IMR-90 (cell line): ENCODE results near the gene WAS. TPM values are rescaled to one million over a fixed set of nuclear protein-coding genes. Genes with fewer than 3 reads are reported as not detected.

Experiments used
- ATAC-seq: fragments of 200-7000 bp; cut with Tn5 transposase; 2 replicates; pipeline ENCODE4 v1.9.1; 2020; ENCODE audit warnings: low read depth, mild to moderate bottlenecking, moderate library complexity
- BruUV-seq: library from RNA; stranded (reverse); fragments of 400-500 nt; replicated peaks from 2 replicates; lab custom pipeline; 2021; lab: Mats Ljungman, UMichigan
- CTCF ChIA-PET: fragments of 300-600 bp; formaldehyde crosslinking; extraction: SDS; loops from one replicate; lab custom pipeline; 2021; ENCODE audit warnings: antibody characterized with exemption; lab: Yijun Ruan, JAX
- POLR2A ChIA-PET: fragments of 300-600 bp; sonication (Branson Sonifier 250); formaldehyde crosslinking; loops from one replicate; lab custom pipeline; 2022; ENCODE audit warnings: antibody characterized with exemption; ENCODE audit not compliant: unreplicated experiment; lab: Charles Lee
- DNase-seq: peaks from one replicate; pipeline ENCODE4 v3.0.0; 2013
- H2AFZ ChIP-seq: replicated peaks from 2 replicates; pipeline ENCODE3; 2013; ENCODE audit warnings: low read length, mild to moderate bottlenecking; ENCODE audit not compliant: poor library complexity
- H2AK5ac ChIP-seq: 2 replicates; pipeline ENCODE4 v1.6.1; 2013; ENCODE audit warnings: low read depth, low read length, inconsistent platforms
- H2AK9ac ChIP-seq: replicated peaks from 2 replicates; pipeline ENCODE3; 2013; ENCODE audit warnings: mild to moderate bottlenecking, low read depth, low read length, moderate library complexity; ENCODE audit not compliant: poor library complexity
- H2BK120ac ChIP-seq: 2 replicates; pipeline ENCODE4 v1.6.1; 2013; ENCODE audit warnings: low read depth, low read length, inconsistent platforms
- H2BK15ac ChIP-seq: 3 replicates; pipeline ENCODE4 v1.6.1; 2013; ENCODE audit warnings: low read depth, low read length, inconsistent platforms
- H2BK20ac ChIP-seq: 2 replicates; pipeline ENCODE4 v1.6.1; 2013; ENCODE audit warnings: low read depth, mild to moderate bottlenecking, inconsistent platforms, low read length, moderate library complexity
- H2BK5ac ChIP-seq: 2 replicates; pipeline ENCODE4 v1.6.1; 2013; ENCODE audit warnings: mild to moderate bottlenecking, low read depth, low read length, inconsistent platforms; ENCODE audit not compliant: poor library complexity, severe bottlenecking
- H3K14ac ChIP-seq: replicated peaks from 2 replicates; pipeline ENCODE4 v1.6.1; 2013; ENCODE audit warnings: low read depth, low read length, inconsistent platforms
- H3K18ac ChIP-seq: 2 replicates; pipeline ENCODE4 v1.6.1; 2013; ENCODE audit warnings: low read depth, low read length, control low read depth
- H3K23ac ChIP-seq: 2 replicates; pipeline ENCODE4 v1.6.1; 2013; ENCODE audit warnings: low read depth, low read length, inconsistent platforms
- H3K27ac ChIP-seq: 2 replicates; pipeline ENCODE4 v1.5.1; 2013; ENCODE audit warnings: mild to moderate bottlenecking, control low read depth, low read length; ENCODE audit not compliant: insufficient read depth
- H3K27me3 ChIP-seq: 2 replicates; pipeline ENCODE4 v1.6.1; 2013; ENCODE audit warnings: low read length; ENCODE audit not compliant: control insufficient read depth, insufficient read depth
- H3K36me3 ChIP-seq: 2 replicates; pipeline ENCODE4 v1.6.1; 2013; ENCODE audit warnings: low read length, mixed read lengths; ENCODE audit not compliant: control insufficient read depth, insufficient read depth
- H3K4ac ChIP-seq: 2 replicates; pipeline ENCODE4 v1.6.1; 2013; ENCODE audit warnings: low read depth, low read length, inconsistent platforms
- H3K4me1 ChIP-seq: 2 replicates; pipeline ENCODE4 v1.6.1; 2013; ENCODE audit warnings: low read length, mixed read lengths; ENCODE audit not compliant: control insufficient read depth, insufficient read depth
- H3K4me2 ChIP-seq: 2 replicates; pipeline ENCODE4 v1.6.1; 2013; ENCODE audit warnings: low read depth, mild to moderate bottlenecking, control low read depth, low read length, moderate library complexity
- H3K4me3 ChIP-seq: 2 replicates; pipeline ENCODE4 v1.5.1; 2013; ENCODE audit warnings: low read depth, mild to moderate bottlenecking, control low read depth, low read length, moderate library complexity; ENCODE audit not compliant: insufficient read depth
- H3K56ac ChIP-seq: 2 replicates; pipeline ENCODE4 v1.6.1; 2013; ENCODE audit warnings: low read length, inconsistent platforms; ENCODE audit not compliant: insufficient read depth; ENCODE audit errors: extremely low read depth
- H3K79me1 ChIP-seq, 2 experiments: 2 replicates each; pipeline ENCODE4 v1.6.1; 2013; ENCODE audit warnings: low read length in 2 of 2, inconsistent platforms in 1 of 2, low read depth in 1 of 2
- H3K9ac ChIP-seq: 2 replicates; pipeline ENCODE4 v1.6.1; 2013; ENCODE audit warnings: low read depth, low read length, control low read depth
- H3K9me1 ChIP-seq: 2 replicates; pipeline ENCODE4 v1.6.1; 2013; ENCODE audit warnings: low read length, inconsistent platforms; ENCODE audit not compliant: insufficient read depth
- H3K9me3 ChIP-seq: 2 replicates; pipeline ENCODE4 v1.6.1; 2013; ENCODE audit warnings: low read length; ENCODE audit not compliant: control insufficient read depth, insufficient read depth
- H4K20me1 ChIP-seq: 2 replicates; pipeline ENCODE4 v1.6.1; 2013; ENCODE audit warnings: low read length, inconsistent platforms; ENCODE audit not compliant: insufficient read depth
- H4K5ac ChIP-seq: 2 replicates; pipeline ENCODE4 v1.6.1; 2013; ENCODE audit warnings: mild to moderate bottlenecking, low read depth, low read length, control low read depth
- H4K8ac ChIP-seq, 2 experiments: 2 replicates each; pipeline ENCODE4 v1.6.1; 2013; ENCODE audit warnings: low read depth in 2 of 2, low read length in 2 of 2, control low read depth in 1 of 2, inconsistent platforms in 1 of 2
- H4K91ac ChIP-seq: 2 replicates; pipeline ENCODE4 v1.6.1; 2013; ENCODE audit warnings: low read depth, low read length, inconsistent platforms; ENCODE audit not compliant: insufficient read depth
- BHLHE40 ChIP-seq: fragments of 150-350 bp; IDR thresholded peaks from 2 replicates; pipeline ENCODE4 v1.6.1; 2016; ENCODE audit warnings: mild to moderate bottlenecking, low read depth, low read length
- MAFK ChIP-seq: IDR thresholded peaks from 2 replicates; pipeline ENCODE4 v1.6.1; 2012; ENCODE audit warnings: low read depth, low read length, improper control_type of control experiment
- MAZ ChIP-seq: IDR thresholded peaks from 2 replicates; pipeline ENCODE4 v1.6.1; 2012; ENCODE audit warnings: low read depth, mild to moderate bottlenecking, low read length, improper control_type of control experiment, moderate library complexity, borderline replicate concordance
- MXI1 ChIP-seq: IDR thresholded peaks from 2 replicates; pipeline ENCODE4 v1.6.1; 2012; ENCODE audit warnings: low read depth, mild to moderate bottlenecking, low read length, moderate library complexity, borderline replicate concordance
- NFE2L2 ChIP-seq: fragments of 150-350 bp; IDR thresholded peaks from 2 replicates; pipeline ENCODE4 v1.6.1; 2016; ENCODE audit warnings: low read depth, mild to moderate bottlenecking, low read length
- POLR2A ChIP-seq: IDR thresholded peaks from 2 replicates; pipeline ENCODE4 v1.6.1; 2012; ENCODE audit warnings: mild to moderate bottlenecking, low read depth, low read length
- WGBS, 2 experiments: methylation state at CpG; one replicate each; pipeline versions ENCODE4 v1.1.5 to v1.1.7; 2013; ENCODE audit warnings: missing lambda C conversion rate in 2 of 2; ENCODE audit not compliant: insufficient read length in 1 of 2; ENCODE audit errors: extremely low coverage in 2 of 2; 5-methylcytosine and 5-hydroxymethylcytosine counted together
- dilution Hi-C: fragments of 300-500 bp; cut with HindIII; formaldehyde crosslinking; loops from one replicate; pipeline ENCODE4 v1.14.3; 2018; ENCODE audit warnings: low sequenced_read_pairs; ENCODE audit not compliant: unreplicated experiment
- in situ Hi-C: fragments of 300-500 bp; cut with MboI; formaldehyde crosslinking; loops from 3 replicates; pipeline ENCODE4 v1.14.3; 2019; ENCODE audit warnings: low sequenced_read_pairs, inconsistent platforms, mixed read lengths
- intact Hi-C: fragments of 100-400 bp; cut with micrococcal nuclease; formaldehyde crosslinking; loops from 2 replicates; pipeline ENCODE4 v1.10.0; 2022
- polyA plus RNA-seq, 3 experiments: library from polyadenylated mRNA; depleted of rRNA; stranded (reverse); fragments of >200 nt; gene quantifications; 2 replicates each; pipeline ENCODE4 v1.2.3, GENCODE V29; 2012; ENCODE audit warnings: low replicate concordance in 1 of 3
- total RNA-seq: library from RNA; depleted of rRNA; stranded (reverse); fragments of >200 nt; gene quantifications from 2 replicates; pipeline ENCODE4 v1.2.3, GENCODE V29; 2012
- TF ChIP-seq, protein P1 (sequence below): fragments of 150-350 bp; IDR thresholded peaks from 2 replicates; pipeline ENCODE4 v1.6.1; 2017; ENCODE audit warnings: mild to moderate bottlenecking, antibody characterized with exemption, low read length, low read depth
- TF ChIP-seq, protein P2 (sequence below): fragments of 150-350 bp; IDR thresholded peaks from 2 replicates; pipeline ENCODE4 v1.6.1; 2016; ENCODE audit warnings: low read depth, mild to moderate bottlenecking, low read length, moderate library complexity, borderline replicate concordance

WAS gene
- total and polyA plus RNA-seq, 2 of the 4 experiments (the other 2 are of a cell fraction) = 0.14 TPM; not detected in 1

DNA sequence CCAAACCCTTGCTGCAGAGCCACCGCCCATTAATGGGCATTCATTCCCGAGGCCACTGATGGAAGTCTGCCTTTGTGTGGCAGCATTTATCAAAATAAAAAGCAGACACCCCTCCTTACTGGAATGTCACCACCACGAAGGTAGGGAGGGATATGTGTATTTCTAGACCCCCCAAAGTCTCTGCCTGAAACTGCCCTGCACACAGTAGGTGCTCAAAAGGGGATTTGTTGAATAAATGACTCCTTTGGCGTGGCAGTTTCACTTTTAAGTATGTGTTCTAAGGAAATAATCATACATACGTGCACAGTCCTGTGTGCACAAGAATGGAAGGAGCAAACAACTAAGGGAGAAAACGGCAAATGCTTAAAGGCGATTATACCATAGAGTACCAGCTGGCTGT is 54.3 kb downstream of the WAS start:
- no peaks in the 10 kb centered on the region for H3K4me1 ChIP-seq
- H4K5ac ChIP-seq = peak overlapping the region; percentile 60
- peak overlapping the region; percentile 70 for H3K27ac ChIP-seq
- intact Hi-C loops = loop anchor here (1.0 kb wide), 1 partner anchor 63 kb away; no protein-coding TSS in a partner anchor
- 20% methylated on average over 1 of the region's 7 CpGs; no CpG with 5 or more reads in 1 of the 2 experiments for WGBS, 2 experiments
- no peak overlapping the region for H2BK15ac ChIP-seq
- H3K14ac ChIP-seq = peak overlapping the region; percentile 90
- peak overlapping the region; percentile 66 for H3K9ac ChIP-seq
- H3K36me3 ChIP-seq = no peaks in the 10 kb centered on the region
- dilution Hi-C loops = no loop called here
- H4K20me1 ChIP-seq = no peaks in the 10 kb centered on the region
- H2BK5ac ChIP-seq = no peak overlapping the region
- peak overlapping the region; percentile 59; the same call in 1 of the 2 replicates for H2AK5ac ChIP-seq
- H3K56ac ChIP-seq = peak overlapping the region; percentile 65; the same call in 1 of the 2 replicates
- H4K91ac ChIP-seq = peak overlapping the region; percentile 35
- H2AFZ ChIP-seq = peak overlapping the region; percentile 83
- H2BK20ac ChIP-seq = no peak overlapping the region
- POLR2A ChIA-PET = no interaction called here
- H3K18ac ChIP-seq = no peak overlapping the region
- in situ Hi-C loops = no loop called here
- H3K4me2 ChIP-seq = peak overlapping the region; percentile 57
- TF ChIP-seq, protein P1, sequence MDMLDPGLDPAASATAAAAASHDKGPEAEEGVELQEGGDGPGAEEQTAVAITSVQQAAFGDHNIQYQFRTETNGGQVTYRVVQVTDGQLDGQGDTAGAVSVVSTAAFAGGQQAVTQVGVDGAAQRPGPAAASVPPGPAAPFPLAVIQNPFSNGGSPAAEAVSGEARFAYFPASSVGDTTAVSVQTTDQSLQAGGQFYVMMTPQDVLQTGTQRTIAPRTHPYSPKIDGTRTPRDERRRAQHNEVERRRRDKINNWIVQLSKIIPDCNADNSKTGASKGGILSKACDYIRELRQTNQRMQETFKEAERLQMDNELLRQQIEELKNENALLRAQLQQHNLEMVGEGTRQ = no peak
- TF ChIP-seq POLR2A (no peak), NFE2L2 (no peak), MAZ (no peak), BHLHE40 (no peak), MXI1 (no peak), MAFK (no peak)
- TF ChIP-seq, protein P2, sequence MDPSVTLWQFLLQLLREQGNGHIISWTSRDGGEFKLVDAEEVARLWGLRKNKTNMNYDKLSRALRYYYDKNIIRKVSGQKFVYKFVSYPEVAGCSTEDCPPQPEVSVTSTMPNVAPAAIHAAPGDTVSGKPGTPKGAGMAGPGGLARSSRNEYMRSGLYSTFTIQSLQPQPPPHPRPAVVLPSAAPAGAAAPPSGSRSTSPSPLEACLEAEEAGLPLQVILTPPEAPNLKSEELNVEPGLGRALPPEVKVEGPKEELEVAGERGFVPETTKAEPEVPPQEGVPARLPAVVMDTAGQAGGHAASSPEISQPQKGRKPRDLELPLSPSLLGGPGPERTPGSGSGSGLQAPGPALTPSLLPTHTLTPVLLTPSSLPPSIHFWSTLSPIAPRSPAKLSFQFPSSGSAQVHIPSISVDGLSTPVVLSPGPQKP = no peak
- no TSS peak for BruUV-seq
- H4K8ac ChIP-seq = peak overlapping the region; percentile 84 to 98
- H2AK9ac ChIP-seq = peak overlapping the region; percentile 91
- peak overlapping the region; percentile 90 for H3K4ac ChIP-seq
- 0 out of 2 replicates have a peak, but pooled peaks cover 3% of the 10 kb centered on the region for H3K9me1 ChIP-seq
- H3K27me3 ChIP-seq = no peaks in the 10 kb centered on the region; the same call in 1 of the 2 replicates
- H3K4me3 ChIP-seq = peak overlapping the region; percentile 53
- H3K9me3 ChIP-seq = no peaks in the 10 kb centered on the region; the same call in 1 of the 2 replicates
- ATAC-seq (no peak), DNase-seq (no peak)
- H2BK120ac ChIP-seq = no peak overlapping the region
- H3K23ac ChIP-seq = no peak overlapping the region
- CTCF ChIA-PET = no interaction called here
- H3K79me1 ChIP-seq = no peaks in the 10 kb centered on the region
